Neural progenitor cell (in vitro differentiated cells): ENCODE data around the gene SOAT1. TPM values are rescaled to one million over a fixed set of nuclear protein-coding genes. Genes with fewer than 3 reads are reported as not detected.

Experiments used
- DNase-seq: peaks from one replicate; pipeline ENCODE4 v3.0.0-alpha.2; 2016; ENCODE audit warnings: low spot score
- H2AFZ ChIP-seq: fragments of 200-600 bp; sonication (generic); replicated peaks from 2 replicates; pipeline ENCODE4 v1.6.1; 2016; ENCODE audit warnings: antibody characterized with exemption
- H3F3A ChIP-seq: fragments of 200-600 bp; sonication (generic); 2 replicates; pipeline ENCODE4 v1.6.1; 2016; ENCODE audit warnings: antibody characterized with exemption, low read depth
- H3K27ac ChIP-seq: fragments of 200-600 bp; sonication (generic); 2 replicates; pipeline ENCODE4 v1.5.1; 2016; ENCODE audit warnings: mild to moderate bottlenecking
- H3K27me3 ChIP-seq: fragments of 200-600 bp; sonication (generic); 2 replicates; pipeline ENCODE4 v1.6.1; 2016; ENCODE audit warnings: mild to moderate bottlenecking, moderate library complexity
- H3K36me3 ChIP-seq: fragments of 200-600 bp; sonication (generic); 2 replicates; pipeline ENCODE4 v1.5.1; 2016
- H3K4me1 ChIP-seq: fragments of 200-600 bp; sonication (generic); 2 replicates; pipeline ENCODE4 v1.6.1; 2016; ENCODE audit warnings: mixed run types
- H3K4me2 ChIP-seq: fragments of 200-600 bp; sonication (generic); 2 replicates; pipeline ENCODE4 v1.6.1; 2016
- H3K4me3 ChIP-seq: fragments of 200-600 bp; sonication (generic); 2 replicates; pipeline ENCODE4 v1.5.1; 2016
- H3K79me2 ChIP-seq: fragments of 200-600 bp; sonication (generic); 2 replicates; pipeline ENCODE4 v1.6.1; 2016; ENCODE audit warnings: low read depth
- H3K9ac ChIP-seq: fragments of 200-600 bp; sonication (generic); 2 replicates; pipeline ENCODE4 v1.6.1; 2016
- H3K9me3 ChIP-seq: fragments of 200-600 bp; sonication (generic); 2 replicates; pipeline ENCODE4 v1.5.1; 2016; ENCODE audit warnings: low read depth
- H4K20me1 ChIP-seq: fragments of 200-600 bp; sonication (generic); 2 replicates; pipeline ENCODE4 v1.6.1; 2016; ENCODE audit warnings: low read depth
- H3K27ac Mint-ChIP-seq: 3 replicates; pipeline ENCODE4 v1.8.0; 2021; ENCODE audit warnings: mixed read lengths
- H3K27me3 Mint-ChIP-seq: 2 replicates; pipeline ENCODE4 v1.8.0; 2022; ENCODE audit warnings: low read depth, mild to moderate bottlenecking, inconsistent platforms, moderate library complexity, mixed read lengths; ENCODE audit not compliant: insufficient read depth
- H3K36me3 Mint-ChIP-seq: 3 replicates; pipeline ENCODE4 v1.8.0; 2021; ENCODE audit warnings: mixed read lengths
- H3K4me1 Mint-ChIP-seq: 3 replicates; pipeline ENCODE4 v1.8.0; 2021; ENCODE audit warnings: mixed read lengths
- H3K4me3 Mint-ChIP-seq: 3 replicates; pipeline ENCODE4 v1.8.0; 2021; ENCODE audit warnings: mild to moderate bottlenecking, moderate library complexity, mixed read lengths
- H3K9me3 Mint-ChIP-seq: 3 replicates; pipeline ENCODE4 v1.8.0; 2020; ENCODE audit warnings: mixed read lengths
- EZH2 ChIP-seq: fragments of 200-600 bp; sonication (generic); IDR thresholded peaks from 2 replicates; pipeline ENCODE4 v1.6.1; 2017; ENCODE audit warnings: antibody characterized with exemption, mild to moderate bottlenecking, moderate library complexity
- EZH2phosphoT487 ChIP-seq: fragments of 200-600 bp; sonication (generic); IDR thresholded peaks from 2 replicates; pipeline ENCODE4 v1.6.1; 2017; ENCODE audit warnings: antibody characterized with exemption
- total RNA-seq: library from RNA; depleted of rRNA; stranded (reverse); fragments of >200 nt; gene quantifications from 2 replicates; pipeline ENCODE4 v1.2.3, GENCODE V29; 2015; ENCODE audit warnings: low replicate concordance
- TF ChIP-seq, protein P1 (sequence below): fragments of 200-600 bp; sonication (generic); IDR thresholded peaks from 2 replicates; pipeline ENCODE4 v1.5.1; 2017; ENCODE audit warnings: antibody characterized with exemption, mild to moderate bottlenecking

SOAT1 gene
- total RNA-seq, 1 donor from 2014 or later, result 15.3 TPM

- Histone ChIP-seq H3K4me3 (no peak overlapping the region), H3F3A (peaks cover 9% of the 10 kb centered on the region), H3K9ac (no peak overlapping the region), H3K27ac (no peak overlapping the region), H3K4me2 (no peak overlapping the region), H3K36me3 (no peaks in the 10 kb centered on the region), H2AFZ (no peak overlapping the region), H3K9me3 (no peaks in the 10 kb centered on the region), H3K79me2 (no peaks in the 10 kb centered on the region), H4K20me1 (no peaks in the 10 kb centered on the region), H3K27me3 (no peaks in the 10 kb centered on the region), H3K4me1 (no peaks in the 10 kb centered on the region)
- DNase-seq, result no peak
- Mint-ChIP-seq H3K27ac (no peak overlapping the region), H3K4me3 (no peak overlapping the region), H3K27me3 (no peaks in the 10 kb centered on the region), H3K36me3 (peaks cover 2% of the 10 kb centered on the region), H3K9me3 (peaks cover 9% of the 10 kb centered on the region), H3K4me1 (no peaks in the 10 kb centered on the region)
- TF ChIP-seq, protein P1, sequence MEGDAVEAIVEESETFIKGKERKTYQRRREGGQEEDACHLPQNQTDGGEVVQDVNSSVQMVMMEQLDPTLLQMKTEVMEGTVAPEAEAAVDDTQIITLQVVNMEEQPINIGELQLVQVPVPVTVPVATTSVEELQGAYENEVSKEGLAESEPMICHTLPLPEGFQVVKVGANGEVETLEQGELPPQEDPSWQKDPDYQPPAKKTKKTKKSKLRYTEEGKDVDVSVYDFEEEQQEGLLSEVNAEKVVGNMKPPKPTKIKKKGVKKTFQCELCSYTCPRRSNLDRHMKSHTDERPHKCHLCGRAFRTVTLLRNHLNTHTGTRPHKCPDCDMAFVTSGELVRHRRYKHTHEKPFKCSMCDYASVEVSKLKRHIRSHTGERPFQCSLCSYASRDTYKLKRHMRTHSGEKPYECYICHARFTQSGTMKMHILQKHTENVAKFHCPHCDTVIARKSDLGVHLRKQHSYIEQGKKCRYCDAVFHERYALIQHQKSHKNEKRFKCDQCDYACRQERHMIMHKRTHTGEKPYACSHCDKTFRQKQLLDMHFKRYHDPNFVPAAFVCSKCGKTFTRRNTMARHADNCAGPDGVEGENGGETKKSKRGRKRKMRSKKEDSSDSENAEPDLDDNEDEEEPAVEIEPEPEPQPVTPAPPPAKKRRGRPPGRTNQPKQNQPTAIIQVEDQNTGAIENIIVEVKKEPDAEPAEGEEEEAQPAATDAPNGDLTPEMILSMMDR, result no peak
- TF ChIP-seq EZH2 (no peak), EZH2phosphoT487 (no peak)
These were observed 14.7 kb upstream of the SOAT1 start for GRCh38 chr1:179278920-179279319.

DNA sequence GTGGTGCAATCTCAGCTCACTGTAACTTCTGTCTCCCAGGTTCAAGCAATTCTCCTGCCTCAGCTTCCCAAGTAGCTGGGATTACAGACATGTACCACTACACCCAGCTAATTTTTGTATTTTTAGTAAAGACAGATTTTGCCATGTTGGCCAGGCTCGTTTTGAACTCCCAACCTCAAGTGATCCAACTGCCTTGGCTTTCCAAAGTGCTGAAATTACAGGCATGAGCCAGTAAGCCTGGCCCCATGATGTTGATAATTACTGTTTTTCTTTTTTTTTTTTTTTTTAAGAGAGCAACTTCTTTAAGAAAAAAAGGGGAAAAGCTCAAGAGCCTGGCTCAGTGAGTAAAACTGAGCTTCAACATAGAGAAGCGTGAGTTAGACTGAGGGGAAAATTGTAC lies 9.6 kb upstream of the SOAT1 start:
- Mint-ChIP-seq H3K36me3 (no peaks in the 10 kb centered on the region), H3K27ac (no peak overlapping the region), H3K4me3 (no peak overlapping the region), H3K27me3 (peaks cover 5% of the 10 kb centered on the region), H3K4me1 (peaks cover under 1% of the 10 kb centered on the region), H3K9me3 (peaks cover 7% of the 10 kb centered on the region)
- Histone ChIP-seq H3K27ac (no peak overlapping the region), H3K4me3 (no peak overlapping the region), H3F3A (peaks cover 9% of the 10 kb centered on the region), H4K20me1 (no peaks in the 10 kb centered on the region), H3K27me3 (no peaks in the 10 kb centered on the region), H2AFZ (no peak overlapping the region), H3K9me3 (no peaks in the 10 kb centered on the region), H3K4me2 (no peak overlapping the region), H3K79me2 (no peaks in the 10 kb centered on the region), H3K9ac (no peak overlapping the region), H3K36me3 (no peaks in the 10 kb centered on the region), H3K4me1 (no peaks in the 10 kb centered on the region)
- DNase-seq, result no peak
- TF ChIP-seq EZH2phosphoT487 (no peak), EZH2 (no peak)
- TF ChIP-seq, protein P1, result no peak

DNA sequence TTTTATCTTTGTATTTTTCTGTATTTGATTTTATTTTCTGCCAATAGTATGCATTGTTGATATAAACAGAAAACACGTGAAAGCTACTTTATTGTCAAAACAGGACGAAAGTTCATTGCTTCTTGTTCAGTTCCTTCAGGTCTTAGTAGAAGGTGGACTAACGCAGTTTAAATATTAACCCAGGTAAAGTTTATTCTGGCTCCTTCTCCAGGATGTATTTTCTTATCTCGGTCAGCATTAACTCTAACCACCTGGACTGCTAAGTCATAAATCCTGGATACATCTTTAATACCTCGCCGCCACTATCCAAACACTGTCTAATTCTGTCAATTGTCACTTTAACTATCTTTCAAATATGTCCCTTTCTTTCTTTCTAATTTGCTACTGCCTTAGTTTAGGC lies 5.7 kb upstream of the SOAT1 start:
- Histone ChIP-seq H3K4me3 (no peak overlapping the region), H3K27me3 (no peaks in the 10 kb centered on the region), H3F3A (peaks cover 7% of the 10 kb centered on the region), H3K4me2 (no peak overlapping the region), H2AFZ (no peak overlapping the region), H3K9me3 (no peaks in the 10 kb centered on the region), H3K27ac (no peak overlapping the region), H3K36me3 (no peaks in the 10 kb centered on the region), H3K4me1 (no peaks in the 10 kb centered on the region), H3K9ac (no peak overlapping the region), H4K20me1 (no peaks in the 10 kb centered on the region), H3K79me2 (no peaks in the 10 kb centered on the region)
- Mint-ChIP-seq H3K36me3 (no peaks in the 10 kb centered on the region), H3K27me3 (peaks cover 7% of the 10 kb centered on the region), H3K4me1 (peaks cover 6% of the 10 kb centered on the region), H3K9me3 (no peaks in the 10 kb centered on the region), H3K27ac (no peak overlapping the region), H3K4me3 (no peak overlapping the region)
- no peak for DNase-seq
- TF ChIP-seq EZH2 (no peak), EZH2phosphoT487 (no peak)
- TF ChIP-seq, protein P1, result no peak
